GM12892 (cell line): Measurements from ENCODE around the gene RSPRY1.

Experiments
- POLR2A ChIP-seq: IDR thresholded peaks from 2 replicates; pipeline ENCODE4 v1.6.1; 2011; ENCODE audit warnings: low read depth, low read length, control low read depth
- POLR2AphosphoS5 ChIP-seq: IDR thresholded peaks from 2 replicates; pipeline ENCODE4 v1.6.1; 2011; ENCODE audit warnings: low read depth, low read length, control low read depth

DNA sequence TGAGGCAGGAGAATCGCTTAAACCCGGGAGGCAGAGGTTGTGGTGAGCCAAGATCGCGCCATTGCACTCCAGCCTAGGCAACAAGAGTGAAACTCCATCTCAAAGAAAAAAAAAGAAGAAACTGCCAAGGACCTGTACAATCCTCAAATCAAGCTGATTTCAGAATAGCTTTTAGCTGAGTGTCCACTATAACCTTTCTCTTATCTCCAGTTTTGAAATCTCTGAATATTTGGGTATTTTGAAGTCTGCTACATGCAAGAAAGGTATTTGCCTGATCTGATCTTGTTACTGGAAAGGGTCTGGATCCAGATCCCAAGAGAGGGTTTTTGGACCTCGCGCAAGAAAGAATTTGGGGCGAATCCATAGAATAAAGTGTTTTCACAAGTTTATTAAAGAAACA lies 39.8 kb downstream of the RSPRY1 start:
- no peak for TF ChIP-seq POLR2A
- no peak for TF ChIP-seq POLR2AphosphoS5
